GM23338 (cell line): Measurements from ENCODE around the gene MAPK13.

Experiments
- JUNB ChIP-seq: IDR thresholded peaks from one replicate; pipeline ENCODE4 v1.6.1; 2016; ENCODE audit warnings: antibody characterized with exemption; ENCODE audit not compliant: unreplicated experiment
- TF ChIP-seq, protein P1 (sequence below), 2 experiments: fragments of 200-600 bp in 1 of 2; sonication (generic) in 1 of 2; conservative IDR thresholded peaks; 2 replicates each; pipeline versions ENCODE4 v1.5.1 to v1.6.1; 2016 to 2017; ENCODE audit warnings: antibody characterized with exemption in 2 of 2, low read depth in 2 of 2, mild to moderate bottlenecking in 2 of 2, moderate library complexity in 1 of 2

DNA sequence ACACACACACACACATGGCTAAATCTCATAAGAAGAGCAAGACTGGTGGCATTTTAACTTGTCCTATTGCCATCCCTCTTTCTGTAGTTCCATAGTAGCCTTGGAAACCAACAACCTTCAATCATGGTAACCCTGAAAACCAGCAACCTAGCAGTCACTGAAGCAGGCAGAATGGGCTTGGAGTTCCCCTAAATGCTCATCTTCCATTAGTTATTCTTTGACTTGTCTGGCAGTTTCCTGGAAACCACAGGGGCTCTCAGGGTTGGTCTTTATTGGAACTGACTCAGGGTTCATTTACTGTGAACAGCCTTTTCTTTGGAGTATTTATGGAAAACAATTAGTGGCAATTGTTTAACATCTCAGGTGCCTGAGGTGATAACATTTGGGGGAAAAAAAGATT is 46.9 kb downstream of the MAPK13 start:
- no peak for TF ChIP-seq JUNB
- TF ChIP-seq, protein P1, sequence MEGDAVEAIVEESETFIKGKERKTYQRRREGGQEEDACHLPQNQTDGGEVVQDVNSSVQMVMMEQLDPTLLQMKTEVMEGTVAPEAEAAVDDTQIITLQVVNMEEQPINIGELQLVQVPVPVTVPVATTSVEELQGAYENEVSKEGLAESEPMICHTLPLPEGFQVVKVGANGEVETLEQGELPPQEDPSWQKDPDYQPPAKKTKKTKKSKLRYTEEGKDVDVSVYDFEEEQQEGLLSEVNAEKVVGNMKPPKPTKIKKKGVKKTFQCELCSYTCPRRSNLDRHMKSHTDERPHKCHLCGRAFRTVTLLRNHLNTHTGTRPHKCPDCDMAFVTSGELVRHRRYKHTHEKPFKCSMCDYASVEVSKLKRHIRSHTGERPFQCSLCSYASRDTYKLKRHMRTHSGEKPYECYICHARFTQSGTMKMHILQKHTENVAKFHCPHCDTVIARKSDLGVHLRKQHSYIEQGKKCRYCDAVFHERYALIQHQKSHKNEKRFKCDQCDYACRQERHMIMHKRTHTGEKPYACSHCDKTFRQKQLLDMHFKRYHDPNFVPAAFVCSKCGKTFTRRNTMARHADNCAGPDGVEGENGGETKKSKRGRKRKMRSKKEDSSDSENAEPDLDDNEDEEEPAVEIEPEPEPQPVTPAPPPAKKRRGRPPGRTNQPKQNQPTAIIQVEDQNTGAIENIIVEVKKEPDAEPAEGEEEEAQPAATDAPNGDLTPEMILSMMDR (conservative IDR thresholded peaks at IDR 0.05; ENCODE audit: low read depth in 2 of 2) = no peak
